Posterior cingulate gyrus (tissue), 11 donors: Measurements from ENCODE around the gene NRCAM.
"Not testable (repeated sequence)": the region's sequence is repeated elsewhere in the genome, so short reads cannot be mapped to it uniquely, and the experiment has no call there.

ENCODE experiments used
- DNase-seq, 10 donors: peaks; one replicate each; pipeline versions ENCODE4 v3.0.0 to v3.0.0-alpha.2; 2020 to 2021; ENCODE audit warnings: mixed read lengths in 3 of 10
- intact Hi-C: fragments of 100-400 bp; cut with DNase I; formaldehyde crosslinking; loops from one replicate; pipeline ENCODE4 v1.15.1; 2023

Gene NRCAM

GRCh38 chr7:108261560-108262255 lies 194.5 kb downstream of the NRCAM start:
- intact Hi-C loops = no loop called here
- DNase-seq = no peak

GRCh38 chr7:108259447-108259846 lies 196.8 kb downstream of the NRCAM start:
- DNase-seq, intact Hi-C loops: not testable (repeated sequence)

DNA sequence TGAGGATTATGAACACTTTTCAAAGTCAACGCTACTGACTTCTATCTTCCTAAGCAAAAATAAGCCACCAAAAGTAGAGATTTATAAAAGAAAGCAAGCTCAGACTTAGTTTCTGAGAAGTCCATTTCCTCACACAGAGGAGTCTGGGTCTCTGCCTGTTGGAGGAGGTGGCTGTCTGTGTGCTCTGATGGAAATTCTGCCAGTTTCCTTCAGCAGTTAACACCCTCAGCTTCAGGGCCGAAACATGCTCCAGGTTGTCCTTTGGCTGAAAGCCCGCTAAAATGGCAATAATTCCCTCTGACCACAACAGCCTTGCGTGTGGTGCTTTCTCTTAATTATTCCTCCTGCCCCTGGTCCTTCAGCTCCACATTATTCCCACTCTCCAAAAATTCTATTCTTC lies 198.3 kb downstream of the NRCAM start:
- intact Hi-C loops = no loop called here
- no peak for DNase-seq

GRCh38 chr7:108254259-108254658 lies 202.0 kb downstream of the NRCAM start:
- DNase-seq = no peak
- intact Hi-C loops = no loop called here

- intact Hi-C loops = no loop called here
- DNase-seq = no peak
These were observed 202.8 kb downstream of the NRCAM start for GRCh38 chr7:108253275-108254044.

- intact Hi-C loops = no loop called here
- DNase-seq = peak in 1 of 10 donors; percentile 65
These were observed 204.1 kb downstream of the NRCAM start for GRCh38 chr7:108252177-108252576.

DNA sequence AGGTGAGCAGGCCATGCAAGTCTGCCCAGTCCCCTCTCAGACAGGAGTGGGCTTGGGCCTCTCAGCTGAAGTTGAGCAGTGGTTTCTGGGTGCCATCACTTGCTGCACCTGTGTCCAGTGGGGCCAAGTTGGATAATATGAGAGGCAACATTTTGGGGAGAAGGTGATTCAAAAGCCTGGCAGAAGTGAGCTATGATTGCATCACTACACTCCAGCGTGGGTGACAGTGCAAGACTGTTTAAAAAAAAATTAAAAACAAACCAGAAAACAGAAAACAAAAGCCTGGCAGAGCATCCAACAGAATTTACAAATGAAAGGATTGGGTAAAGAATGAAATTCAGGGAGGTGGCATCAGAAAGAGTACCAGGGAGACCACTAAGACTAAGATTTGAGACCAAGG lies 204.5 kb downstream of the NRCAM start:
- peak in 1 of 10 donors; percentile 57 for DNase-seq
- intact Hi-C loops = no loop called here

DNA sequence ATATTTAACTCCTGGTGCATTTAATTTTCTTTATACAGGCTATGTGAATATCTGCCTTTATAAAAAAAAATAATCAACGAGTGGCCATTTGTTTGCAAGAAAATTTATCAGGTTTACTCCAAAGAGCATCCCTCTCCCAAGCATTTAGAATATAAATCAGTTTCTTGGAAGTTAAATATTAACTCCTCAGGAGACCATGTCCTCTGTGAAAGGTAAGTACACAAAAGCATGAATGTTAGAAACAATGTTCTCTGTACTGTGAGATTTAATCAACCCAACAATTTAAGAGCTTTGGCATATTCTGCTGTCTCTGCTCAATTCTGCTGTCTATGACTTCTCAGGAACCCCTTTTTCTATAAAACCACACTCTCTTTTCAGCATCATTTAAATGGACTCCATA lies 206.8 kb downstream of the NRCAM start:
- intact Hi-C loops = no loop called here
- no peak for DNase-seq

- intact Hi-C loops = no loop called here
- no peak for DNase-seq
These were observed 207.4 kb downstream of the NRCAM start for GRCh38 chr7:108248821-108249220.

DNA sequence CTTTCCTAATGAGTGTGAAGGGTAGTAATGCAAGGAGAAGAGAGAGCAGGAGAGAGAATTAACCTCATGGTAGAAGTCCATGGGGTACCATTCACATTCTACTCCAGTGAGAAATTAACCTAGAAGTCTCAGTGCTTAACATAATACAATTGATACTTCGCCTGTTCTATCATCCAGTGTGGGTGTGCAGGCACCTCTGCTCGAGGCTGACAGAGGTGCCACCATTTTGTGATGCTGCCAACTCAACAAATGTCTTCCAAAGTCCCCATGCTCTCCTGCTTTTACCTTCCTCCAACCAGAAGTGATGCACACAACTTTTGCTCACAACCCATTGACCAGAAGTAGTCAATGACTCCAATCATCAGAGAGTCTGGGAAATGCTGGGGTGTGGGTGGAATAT lies 207.8 kb downstream of the NRCAM start:
- DNase-seq = no peak
- intact Hi-C loops = no loop called here

- intact Hi-C loops = no loop called here
- no peak for DNase-seq
These were observed 208.6 kb downstream of the NRCAM start for GRCh38 chr7:108247614-108248013.

DNA sequence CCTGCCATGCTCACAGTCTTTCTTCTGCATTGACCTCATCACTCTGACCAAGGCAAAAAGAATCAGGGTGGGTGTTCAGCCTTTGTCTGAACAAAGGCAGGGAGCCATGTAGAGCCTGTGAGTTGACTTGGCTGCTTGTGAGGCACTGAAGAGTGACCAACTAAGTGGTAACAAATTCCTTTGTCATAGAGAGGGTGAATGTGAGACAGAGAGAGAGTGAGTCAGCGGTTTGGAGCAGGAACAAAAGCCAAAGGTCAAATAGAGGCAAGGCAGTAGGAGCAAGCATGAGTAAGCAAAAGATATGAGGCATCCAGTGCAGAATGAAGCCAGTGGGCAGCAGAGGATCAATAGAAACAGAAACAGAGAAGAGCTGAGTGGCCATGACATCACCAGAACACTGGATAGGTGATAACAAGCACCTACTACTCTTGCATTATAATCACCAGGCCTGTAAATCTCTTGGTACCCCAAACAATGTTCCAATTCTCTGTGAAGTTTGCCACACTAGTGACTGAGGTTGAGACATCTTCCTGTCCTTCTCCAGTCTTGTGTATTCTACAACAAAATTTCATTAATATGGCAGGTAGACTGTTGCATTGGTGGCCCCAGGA lies 209.9 kb downstream of the NRCAM start:
- intact Hi-C loops = no loop called here
- no peak for DNase-seq

DNA sequence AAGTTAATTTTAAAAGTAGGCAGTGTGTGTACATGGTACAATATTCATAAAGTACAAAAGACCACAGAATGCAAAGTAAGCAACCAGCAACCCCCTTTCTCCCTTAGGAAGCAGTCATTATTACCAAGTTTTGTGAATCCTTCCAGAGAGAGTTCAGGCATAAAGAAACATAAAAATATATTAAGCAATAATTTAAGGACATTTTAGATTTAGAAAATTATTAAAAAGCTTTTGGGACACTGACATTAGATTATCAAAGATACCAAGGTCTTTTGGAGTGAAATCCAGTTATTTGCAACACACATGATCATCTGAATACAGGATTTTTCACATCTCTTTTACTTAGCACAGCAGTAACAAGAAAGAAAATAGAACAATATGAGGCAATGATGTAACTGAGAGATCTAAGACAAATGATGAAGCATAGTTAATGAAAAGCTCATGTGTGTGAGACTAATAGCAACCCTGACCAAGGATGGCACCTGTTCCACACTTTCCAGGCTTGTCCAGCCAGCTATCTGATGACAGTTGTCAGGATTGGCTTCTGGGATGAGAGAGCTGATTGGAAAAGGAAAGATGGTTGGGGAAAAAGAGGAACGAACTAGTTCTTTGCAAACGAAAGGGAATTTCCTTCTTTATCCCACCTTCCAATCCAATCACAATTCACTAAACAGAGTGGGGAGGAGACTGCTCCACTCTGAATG lies 210.6 kb downstream of the NRCAM start:
- DNase-seq = no peak
- intact Hi-C loops = no loop called here

DNA sequence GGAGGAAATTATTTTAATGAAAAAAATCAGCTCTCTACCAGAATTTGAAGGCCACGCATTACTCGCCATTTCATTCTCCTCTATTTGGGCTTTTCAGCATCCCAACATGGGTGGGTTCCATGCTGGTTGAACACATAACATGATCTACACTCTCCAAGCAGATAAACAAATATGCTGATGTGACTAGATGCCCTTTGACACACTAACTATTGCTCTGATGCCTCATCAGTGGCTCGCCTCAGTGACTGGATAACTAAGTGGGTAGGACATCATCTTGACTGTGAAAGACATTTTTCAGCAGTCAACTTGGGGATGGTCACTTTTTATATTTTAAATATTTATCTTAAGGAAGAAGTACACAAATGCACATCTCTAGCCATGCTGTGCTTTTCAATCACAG lies 212.1 kb downstream of the NRCAM start:
- intact Hi-C loops = no loop called here

GRCh38 chr7:108239501-108240225 lies 216.6 kb downstream of the NRCAM start:
- no peak for DNase-seq
- intact Hi-C loops = no loop called here

More for the DNA sequence above, 212.1 kb downstream of the NRCAM start:
- DNase-seq = no peak

DNA sequence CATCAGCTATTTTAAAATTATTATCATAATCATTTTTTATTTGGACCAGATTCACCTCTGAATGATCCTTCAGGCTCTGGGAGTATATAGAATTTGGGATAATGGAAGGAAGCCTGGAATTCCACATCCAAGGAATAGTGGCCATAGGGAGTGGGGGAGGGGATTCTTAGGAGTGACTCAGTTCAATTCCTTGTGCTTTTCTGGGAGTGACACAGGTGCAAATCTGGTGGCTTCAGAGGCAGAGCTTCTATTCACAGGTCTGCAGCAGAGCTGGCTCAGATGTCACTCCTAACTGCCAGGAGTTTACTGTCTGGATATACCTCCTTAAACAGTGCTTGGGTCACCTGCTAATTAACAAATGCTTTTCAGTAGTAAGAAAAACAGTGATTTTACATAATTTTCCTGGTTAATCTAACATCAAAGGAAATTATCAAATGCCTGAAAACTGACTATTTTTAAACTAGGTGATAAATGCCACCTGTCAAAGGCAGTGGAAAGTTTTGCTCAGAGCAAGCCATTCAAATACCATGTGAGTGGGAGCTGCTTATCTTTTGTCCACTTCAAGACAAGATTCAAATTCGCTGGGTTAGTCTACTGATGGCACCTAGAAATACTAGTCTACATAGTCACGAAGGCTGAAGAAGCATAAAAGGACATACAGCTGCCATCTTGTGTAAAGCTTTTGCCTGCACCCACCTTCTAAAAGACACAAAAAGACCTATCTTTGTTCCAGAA lies 219.4 kb downstream of the NRCAM start:
- intact Hi-C loops = no loop called here
- DNase-seq = no peak

- intact Hi-C loops = no loop called here
- no peak for DNase-seq
These were observed 220.7 kb downstream of the NRCAM start for GRCh38 chr7:108235451-108236061.

DNA sequence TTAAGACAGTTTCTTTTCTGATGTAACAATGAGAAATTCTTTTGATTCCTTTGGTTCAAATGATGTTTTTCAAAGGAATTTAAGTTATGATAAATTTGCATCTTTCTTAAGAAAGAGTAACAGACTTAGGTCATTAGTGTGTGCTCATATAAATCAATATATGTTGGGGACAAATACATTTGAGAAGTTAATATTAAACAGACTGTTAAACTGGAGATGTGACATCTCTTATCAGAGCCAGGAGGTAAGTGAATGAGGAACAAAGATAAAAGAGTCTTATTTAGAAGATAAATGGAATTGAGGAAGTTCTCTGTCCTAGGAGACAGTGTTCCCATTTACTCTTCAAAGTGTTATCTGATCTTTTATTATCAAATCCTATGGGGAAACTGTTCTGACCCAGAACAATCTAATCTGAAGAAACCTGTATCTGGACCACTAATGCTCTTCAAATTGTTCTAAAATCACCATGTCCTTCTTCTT lies 221.2 kb downstream of the NRCAM start:
- intact Hi-C loops = no loop called here

GRCh38 chr7:108234281-108234680 lies 222.0 kb downstream of the NRCAM start:
- DNase-seq = no peak
- intact Hi-C loops = no loop called here

More for the DNA sequence above, 221.2 kb downstream of the NRCAM start:
- no peak for DNase-seq
